ENCODE measurements around the gene KCNB1.

Gene KCNB1

DNA sequence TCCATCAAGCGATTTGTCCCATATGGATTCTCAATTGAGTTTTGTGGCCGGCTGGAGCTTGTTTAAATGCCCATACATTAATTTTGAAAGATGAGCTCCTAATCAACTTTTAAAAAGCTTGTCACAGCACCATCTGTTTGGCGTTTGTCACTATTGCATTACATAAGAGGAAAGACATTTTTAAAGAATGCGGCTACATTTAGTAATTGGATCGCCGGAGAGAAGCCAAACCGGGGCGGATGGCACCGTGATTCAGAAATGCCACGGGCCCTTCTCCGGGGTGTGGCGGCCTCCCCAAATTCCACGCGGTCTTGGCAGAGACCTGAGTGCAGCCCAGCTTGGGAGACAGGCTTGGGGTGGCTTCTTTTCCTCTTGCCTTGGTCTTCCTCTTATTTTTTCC, 136.9 kb downstream of the KCNB1 start:
- peak; percentile 54 for DNase-seq (ENCODE audit: extremely low read depth, low read depth)
- TF ChIP-seq CTCF (IDR thresholded peaks at IDR 0.05; ENCODE audit: low read depth, low read length, missing control alignments): no peak
- H3K4me3 ChIP-seq (replicated peaks; ENCODE audit: low read depth, low read length): peak overlapping the region; percentile 18; the same call in 1 of the 2 replicates

DNA sequence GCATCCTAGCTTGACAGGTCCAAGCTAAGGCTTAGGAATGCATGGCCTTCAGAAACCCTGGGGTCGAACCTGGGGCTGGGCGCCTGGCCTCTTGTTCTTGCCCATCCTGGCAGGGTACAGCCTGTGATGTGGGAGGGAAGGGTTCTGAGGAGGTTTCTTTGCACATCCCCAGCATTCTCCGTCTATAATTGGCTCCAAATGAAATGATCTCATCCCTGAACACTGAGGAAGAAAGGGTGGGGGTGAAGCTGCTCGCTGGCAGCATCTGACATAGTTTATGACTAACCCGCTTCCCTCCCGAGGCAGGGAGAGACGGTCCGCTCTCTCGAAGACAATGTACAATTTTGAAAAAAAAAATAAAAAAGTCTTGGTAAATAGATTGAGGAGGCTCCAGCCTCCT, 137.5 kb downstream of the KCNB1 start:
- DNase-seq (ENCODE audit: extremely low read depth, low read depth): peak; percentile 89
- peak overlapping the region; percentile 18; the same call in 1 of the 2 replicates for H3K4me3 ChIP-seq (replicated peaks; ENCODE audit: low read depth, low read length)
- TF ChIP-seq CTCF (IDR thresholded peaks at IDR 0.05; ENCODE audit: low read depth, low read length, missing control alignments): no peak

GRCh38 chr20:49344140-49344539, 138.3 kb downstream of the KCNB1 start:
- H3K4me3 ChIP-seq (replicated peaks; ENCODE audit: low read depth, low read length): no peak overlapping the region
- no peak for TF ChIP-seq CTCF (IDR thresholded peaks at IDR 0.05; ENCODE audit: low read depth, low read length, missing control alignments)

DNA sequence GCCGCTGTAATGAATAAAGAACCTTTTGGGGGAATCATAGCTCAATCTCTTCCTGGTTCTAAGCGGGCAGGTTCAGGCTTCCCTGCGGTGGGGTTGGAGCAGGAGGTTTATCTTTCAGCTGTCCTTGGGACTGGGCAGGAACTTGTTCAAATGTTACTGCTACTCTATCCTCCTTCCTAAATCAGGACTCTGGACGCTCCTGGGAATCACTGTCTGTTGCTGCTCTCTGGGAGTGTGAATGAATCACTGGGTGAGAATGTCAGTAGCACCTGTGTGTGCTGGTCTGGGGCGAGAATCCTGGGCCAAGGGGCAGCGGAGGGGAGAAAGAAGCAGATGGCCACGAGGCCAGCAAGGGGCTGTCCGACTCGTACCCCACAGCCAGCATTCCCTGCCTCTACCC, 139.2 kb downstream of the KCNB1 start:
- no peak for DNase-seq (ENCODE audit: extremely low read depth, low read depth)
- TF ChIP-seq CTCF (IDR thresholded peaks at IDR 0.05; ENCODE audit: low read depth, low read length, missing control alignments): no peak
- no peak overlapping the region for H3K4me3 ChIP-seq (replicated peaks; ENCODE audit: low read depth, low read length)

More at GRCh38 chr20:49344140-49344539, 138.3 kb downstream of the KCNB1 start:
- DNase-seq (ENCODE audit: extremely low read depth, low read depth): no peak

GRCh38 chr20:49340161-49340966, 142.1 kb downstream of the KCNB1 start:
- TF ChIP-seq CTCF (IDR thresholded peaks at IDR 0.05; ENCODE audit: low read depth, low read length, missing control alignments): no peak
- DNase-seq (ENCODE audit: extremely low read depth, low read depth): no peak
- H3K4me3 ChIP-seq (replicated peaks; ENCODE audit: low read depth, low read length): no peak overlapping the region

DNA sequence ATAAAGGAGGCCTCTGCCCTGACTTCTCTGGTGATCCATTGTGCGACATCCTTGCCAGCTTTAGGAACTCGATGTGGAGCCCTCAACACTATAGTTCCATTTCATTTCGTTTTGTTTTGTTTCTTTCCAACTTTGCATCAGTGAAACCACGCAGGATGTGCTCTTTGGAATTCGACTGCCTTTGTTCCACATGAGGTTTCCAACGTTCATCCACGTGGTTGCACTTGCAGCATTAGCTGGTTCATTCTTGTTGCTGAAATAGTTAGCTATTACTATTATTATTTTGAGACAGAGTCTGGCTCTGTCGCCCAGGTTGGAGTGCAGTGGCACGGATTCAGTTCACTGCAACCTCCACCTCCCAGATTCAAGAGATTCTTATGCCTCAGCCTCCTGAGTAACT, 143.3 kb downstream of the KCNB1 start:
- no peak overlapping the region for H3K4me3 ChIP-seq (replicated peaks; ENCODE audit: low read depth, low read length)
- no peak for TF ChIP-seq CTCF (IDR thresholded peaks at IDR 0.05; ENCODE audit: low read depth, low read length, missing control alignments)
- DNase-seq (ENCODE audit: extremely low read depth, low read depth): no peak

Data from HFF-Myc (cell line).